HG02973 (cell line): ENCODE measurements around the gene PYGM.

Source experiments
- ATAC-seq: cut with Tn5 transposase; IDR thresholded peaks from one replicate; pipeline ENCODE4 v1.9.1; 2021; ENCODE audit warnings: moderate library complexity; ENCODE audit not compliant: unreplicated experiment

The PYGM gene

GRCh38 chr11:64792482-64792881 lies 32.7 kb upstream of the PYGM start:
- no peak for ATAC-seq

GRCh38 chr11:64791781-64792291 lies 32.1 kb upstream of the PYGM start:
- ATAC-seq, result no peak

GRCh38 chr11:64790205-64791095 lies 30.7 kb upstream of the PYGM start:
- ATAC-seq, result no peak

GRCh38 chr11:64789331-64790204 lies 29.8 kb upstream of the PYGM start:
- ATAC-seq, result no peak

- no peak for ATAC-seq
Measured at GRCh38 chr11:64788321-64789215, 28.8 kb upstream of the PYGM start.

GRCh38 chr11:64787526-64788320 lies 27.9 kb upstream of the PYGM start:
- ATAC-seq, result no peak

- no peak for ATAC-seq
Measured at GRCh38 chr11:64786308-64786707, 26.5 kb upstream of the PYGM start.

- no peak for ATAC-seq
Measured at GRCh38 chr11:64784813-64785581, 25.2 kb upstream of the PYGM start.

GRCh38 chr11:64778473-64779298 lies 18.9 kb upstream of the PYGM start, which contains the start of gene SF1:
SF1 (minus strand) TSS chr11:64778542; CDS start chr11:64778392, 150 bp downstream.
- ATAC-seq, result peak; percentile 76

- peak; percentile 16 for ATAC-seq
Measured at GRCh38 chr11:64778223-64778472, 18.4 kb upstream of the PYGM start.

GRCh38 chr11:64777449-64778222 lies 17.9 kb upstream of the PYGM start:
- peak; percentile 23 for ATAC-seq

GRCh38 chr11:64776875-64777274 lies 17.1 kb upstream of the PYGM start:
- ATAC-seq, result no peak

- no peak for ATAC-seq
Measured at GRCh38 chr11:64776425-64776824, 16.7 kb upstream of the PYGM start.

- ATAC-seq, result no peak
Measured at GRCh38 chr11:64774144-64774543, 14.4 kb upstream of the PYGM start.

GRCh38 chr11:64772303-64773018 lies 12.7 kb upstream of the PYGM start:
- no peak for ATAC-seq

GRCh38 chr11:64771861-64772260 lies 12.1 kb upstream of the PYGM start:
- no peak for ATAC-seq

GRCh38 chr11:64770120-64770519 lies 10.3 kb upstream of the PYGM start:
- no peak for ATAC-seq
